BJ (cell line): Measurements from ENCODE around the gene LBX1. TPM values are rescaled to one million over a fixed set of nuclear protein-coding genes. Genes with fewer than 3 reads are reported as not detected.

Experiments used
- CTCF ChIA-PET: fragments of 350-600 bp; formaldehyde crosslinking; extraction: SDS; loops from one replicate; lab custom pipeline; 2021; ENCODE audit warnings: antibody characterized with exemption, inconsistent platforms; lab: Yijun Ruan, JAX
- POLR2A ChIA-PET: fragments of 300-600 bp; sonication (Branson Sonifier 250); formaldehyde crosslinking; extraction: SDS; loops from one replicate; lab custom pipeline; 2021; ENCODE audit warnings: antibody characterized with exemption; lab: Charles Lee
- DNase-seq: peaks from one replicate; pipeline ENCODE4 v3.0.0-alpha.2; 2011; ENCODE audit warnings: low read depth
- H3K27me3 ChIP-seq: 2 replicates; pipeline ENCODE4 v1.6.0; 2011; ENCODE audit warnings: low read length; ENCODE audit not compliant: control insufficient read depth, insufficient read depth
- H3K36me3 ChIP-seq: 2 replicates; pipeline ENCODE4 v1.5.1; 2011; ENCODE audit warnings: low read length; ENCODE audit not compliant: control insufficient read depth, insufficient read depth
- H3K4me3 ChIP-seq: 2 replicates; pipeline ENCODE4 v1.5.1; 2011; ENCODE audit warnings: low read depth, mild to moderate bottlenecking, control low read depth, low read length
- CTCF ChIP-seq: IDR thresholded peaks from 2 replicates; pipeline ENCODE4 v1.5.1; 2011; ENCODE audit warnings: low read depth, mild to moderate bottlenecking, control low read depth, inconsistent platforms, low read length, moderate library complexity; ENCODE audit not compliant: insufficient read depth
- polyA plus RNA-seq: library from polyadenylated mRNA; depleted of rRNA; stranded (reverse); fragments of >200 nt; gene quantifications from 2 replicates; pipeline ENCODE4 v1.2.3, GENCODE V29; 2011; rRNA removed

LBX1 gene
- polyA plus RNA-seq, 1 experiment = not detected

GRCh38 chr10:101183458-101184183 is 45.6 kb downstream of the LBX1 start:
- no peak for TF ChIP-seq CTCF
- Histone ChIP-seq H3K36me3 (no peaks in the 10 kb centered on the region), H3K4me3 (no peak overlapping the region), H3K27me3 (peaks cover 12% of the 10 kb centered on the region)
- ChIA-PET POLR2A (no interaction called here), CTCF (interaction anchor here (1.0 kb wide), 1 partner anchor 27 kb away, joined by 4 read pairs; no protein-coding TSS in a partner anchor)
- no peak for DNase-seq

- TF ChIP-seq CTCF = no peak
- DNase-seq = no peak
- ChIA-PET POLR2A (no interaction called here), CTCF (interaction anchor here (0.6 to 1.0 kb wide), 2 partner anchors 27 to 751 kb away, joined by 3 to 4 read pairs; no protein-coding TSS in a partner anchor)
- H3K27me3 ChIP-seq = peaks cover 14% of the 10 kb centered on the region
- no peaks in the 10 kb centered on the region for H3K36me3 ChIP-seq
- no peak overlapping the region for H3K4me3 ChIP-seq
These were observed 46.3 kb downstream of the LBX1 start for GRCh38 chr10:101182936-101183335.

Other genes with a start within 250 kb of the LBX1 start
- gene MRPL43, start 242.0 kb downstream of the LBX1 start, polyA plus RNA-seq = 77.3 and 123 TPM in 2 replicates
- 4.7 and 5.5 TPM in 2 replicates for gene TWNK, start 241.9 kb downstream of the LBX1 start, polyA plus RNA-seq
- gene LZTS2, start 229.7 kb downstream of the LBX1 start, polyA plus RNA-seq = 47.5 and 81.5 TPM in 2 replicates
- gene PDZD7, start 198.3 kb downstream of the LBX1 start, polyA plus RNA-seq = 0.53 and 0.86 TPM in 2 replicates
- gene SFXN3, start 198.2 kb downstream of the LBX1 start, polyA plus RNA-seq = 100 and 125 TPM in 2 replicates
- gene KAZALD1, start 167.5 kb downstream of the LBX1 start, polyA plus RNA-seq = 21.4 and 32.4 TPM in 2 replicates
- gene TLX1, start 98.2 kb downstream of the LBX1 start, polyA plus RNA-seq = not detected in 2 replicates
- gene BTRC, start 124.7 kb upstream of the LBX1 start, polyA plus RNA-seq = 9.1 and 15.1 TPM in 2 replicates